Measurements from ENCODE around the gene MCF2L2.

The MCF2L2 gene

DNA sequence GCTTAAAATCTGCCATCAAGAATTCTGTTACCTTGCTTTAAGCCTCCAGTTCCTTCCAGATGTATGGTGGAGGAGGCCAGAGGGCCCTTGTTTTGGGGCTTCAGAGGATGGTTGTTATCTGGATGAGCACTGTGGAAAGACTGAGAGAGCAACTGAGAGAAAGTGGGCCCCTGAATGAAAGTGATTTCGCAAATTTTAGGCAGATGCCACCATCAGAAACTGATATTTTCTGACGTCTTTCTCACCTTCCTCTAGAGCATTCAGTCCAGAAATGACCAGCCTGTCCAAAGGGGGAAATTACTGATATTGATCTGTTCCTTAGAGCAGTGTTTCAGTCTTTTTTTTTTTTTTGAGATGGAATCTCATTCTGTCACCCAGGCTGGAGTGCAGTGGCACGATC is 162.0 kb downstream of the MCF2L2 start:
- Histone ChIP-seq H3K4me1 (ENCODE audit: insufficient read depth, insufficient read length) (peaks cover 4% of the 10 kb centered on the region), H3K4me3 (ENCODE audit: insufficient read length, low read depth) (no peak overlapping the region), H3K27me3 (ENCODE audit: insufficient read depth, insufficient read length) (no peaks in the 10 kb centered on the region), H3K36me3 (ENCODE audit: insufficient read depth, insufficient read length, low read length) (peaks cover 14% of the 10 kb centered on the region), H3K9me3 (ENCODE audit: insufficient read depth, low read length) (no peaks in the 10 kb centered on the region), H3K9ac (ENCODE audit: insufficient read length, low read depth) (no peak overlapping the region)
- no peak for DNase-seq (ENCODE audit: low read depth, low spot score)
- TF ChIP-seq ZNF274 (IDR thresholded peaks at IDR 0.05; ENCODE audit: low read depth, low read length) (no peak), SUZ12 (IDR thresholded peaks at IDR 0.05; ENCODE audit: extremely low read depth, insufficient read depth, insufficient read length) (no peak)

DNA sequence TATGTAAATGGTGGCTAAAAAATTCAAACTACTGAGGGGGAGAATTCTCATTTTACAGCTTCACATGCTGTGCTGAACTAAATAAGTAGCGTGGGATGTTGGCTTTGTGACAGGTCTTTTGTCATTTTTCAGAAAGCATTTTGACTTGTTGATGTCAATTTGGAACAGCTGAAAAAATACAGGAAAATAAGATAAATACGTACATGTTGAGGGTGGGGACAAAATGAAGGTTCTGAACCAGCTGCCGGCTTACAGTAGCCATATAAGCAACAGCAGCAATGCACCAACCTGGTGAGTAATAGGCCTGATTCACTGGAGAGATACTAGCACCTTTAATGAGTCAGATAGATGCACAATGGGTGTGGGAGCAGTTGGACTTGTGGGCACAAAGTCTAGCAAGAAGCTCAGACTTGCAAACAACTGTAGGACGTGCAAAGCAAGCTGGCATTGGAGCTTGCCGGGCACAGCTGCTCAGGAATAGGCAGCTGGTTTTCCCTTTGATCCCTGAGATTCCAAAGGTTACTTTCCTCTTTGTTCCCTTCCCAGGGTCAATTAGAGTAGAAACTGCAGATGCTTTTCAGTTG is 162.5 kb downstream of the MCF2L2 start:
- DNase-seq (ENCODE audit: low read depth, low spot score): no peak
- Histone ChIP-seq H3K4me3 (ENCODE audit: insufficient read length, low read depth) (no peak overlapping the region), H3K9ac (ENCODE audit: insufficient read length, low read depth) (no peak overlapping the region)

DNA sequence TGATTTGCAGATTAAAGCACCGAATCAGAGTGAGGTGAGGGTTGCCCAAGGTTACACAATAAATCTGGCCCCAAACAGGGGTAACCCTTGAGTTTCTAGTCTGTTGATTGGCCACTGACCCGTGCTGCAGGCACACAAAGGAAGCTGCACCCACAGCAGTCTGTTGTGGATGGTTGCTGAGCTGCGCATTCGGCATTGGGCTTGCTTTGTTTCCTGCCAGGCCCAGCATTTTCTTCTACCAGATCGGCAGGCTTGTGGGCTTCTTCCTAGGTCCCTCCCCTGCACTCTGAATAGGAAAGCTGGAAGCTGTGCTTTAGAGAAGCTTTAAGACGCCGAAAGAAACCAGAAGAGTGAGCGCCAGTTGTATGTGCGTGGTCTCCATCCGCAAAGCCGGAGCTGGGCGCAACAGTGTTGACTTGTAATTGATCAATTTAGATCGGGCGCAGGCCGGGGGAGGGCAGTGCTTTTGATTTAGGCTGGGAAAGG is 163.2 kb downstream of the MCF2L2 start:
- Histone ChIP-seq H3K9me3 (ENCODE audit: insufficient read depth, low read length) (no peaks in the 10 kb centered on the region), H3K9ac (ENCODE audit: insufficient read length, low read depth) (no peak overlapping the region), H3K36me3 (ENCODE audit: insufficient read depth, insufficient read length, low read length) (peaks cover 5% of the 10 kb centered on the region), H3K27me3 (ENCODE audit: insufficient read depth, insufficient read length) (no peaks in the 10 kb centered on the region), H3K4me3 (ENCODE audit: insufficient read length, low read depth) (no peak overlapping the region), H3K4me1 (ENCODE audit: insufficient read depth, insufficient read length) (peaks cover 4% of the 10 kb centered on the region)
- TF ChIP-seq ZNF274 (IDR thresholded peaks at IDR 0.05; ENCODE audit: low read depth, low read length) (no peak), SUZ12 (IDR thresholded peaks at IDR 0.05; ENCODE audit: extremely low read depth, insufficient read depth, insufficient read length) (no peak), YY1 (IDR thresholded peaks at IDR 0.05; ENCODE audit: insufficient read depth, insufficient read length) (no peak)
- no peak for DNase-seq (ENCODE audit: low read depth, low spot score)

More for the DNA sequence above, 162.5 kb downstream of the MCF2L2 start:
- TF ChIP-seq ZNF274 (IDR thresholded peaks at IDR 0.05; ENCODE audit: low read depth, low read length) (no peak), YY1 (IDR thresholded peaks at IDR 0.05; ENCODE audit: insufficient read depth, insufficient read length) (no peak), SUZ12 (IDR thresholded peaks at IDR 0.05; ENCODE audit: extremely low read depth, insufficient read depth, insufficient read length) (no peak)
- Histone ChIP-seq H3K27me3 (ENCODE audit: insufficient read depth, insufficient read length) (no peaks in the 10 kb centered on the region), H3K36me3 (ENCODE audit: insufficient read depth, insufficient read length, low read length) (peaks cover 13% of the 10 kb centered on the region), H3K9me3 (ENCODE audit: insufficient read depth, low read length) (no peaks in the 10 kb centered on the region), H3K4me1 (ENCODE audit: insufficient read depth, insufficient read length) (peaks cover 4% of the 10 kb centered on the region)

DNA sequence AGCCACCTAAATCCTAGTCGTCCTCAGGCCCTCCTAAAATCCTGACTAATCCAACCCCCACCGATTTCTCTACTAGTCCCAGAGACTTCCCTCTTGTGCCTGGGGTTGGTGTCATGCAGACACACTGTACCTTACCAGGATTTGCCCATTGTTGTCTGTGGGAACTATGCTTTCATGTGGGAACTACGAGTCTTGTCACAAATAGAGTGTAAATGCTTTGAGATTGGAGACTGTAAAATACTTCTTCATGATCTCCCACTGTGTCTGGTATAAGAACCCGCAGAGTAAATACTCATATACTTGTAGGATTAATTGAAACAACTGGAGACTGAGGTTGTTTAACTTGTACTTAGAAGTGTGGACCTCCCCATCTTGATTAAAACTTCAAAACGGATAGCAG is 164.2 kb downstream of the MCF2L2 start:
- TF ChIP-seq YY1 (IDR thresholded peaks at IDR 0.05; ENCODE audit: insufficient read depth, insufficient read length) (no peak), SUZ12 (IDR thresholded peaks at IDR 0.05; ENCODE audit: extremely low read depth, insufficient read depth, insufficient read length) (no peak)

DNA sequence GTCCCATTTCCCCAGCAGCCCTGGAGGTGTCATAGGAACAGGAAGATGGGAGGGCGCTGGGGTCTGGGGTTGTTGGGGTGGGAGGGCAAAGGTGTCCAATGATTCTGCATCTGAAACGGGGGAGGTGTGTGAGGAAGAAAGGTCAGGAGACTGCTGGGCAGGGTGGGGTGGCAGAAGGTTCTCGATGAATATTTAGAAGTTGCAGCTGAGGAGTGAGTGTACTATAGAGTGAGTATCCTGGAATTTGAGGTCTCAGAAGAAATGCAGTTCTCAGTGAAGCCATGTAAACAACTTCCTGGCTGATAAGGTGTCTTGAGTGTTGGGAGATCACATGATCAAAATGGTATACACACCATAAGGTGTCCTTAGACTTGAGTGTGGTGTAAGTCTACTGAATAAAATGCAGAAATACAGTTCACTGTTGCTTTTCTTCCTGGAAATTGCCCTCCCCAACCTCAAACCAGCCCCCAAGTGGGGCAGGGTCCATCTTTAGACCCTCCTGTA is 165.5 kb downstream of the MCF2L2 start:
- no peak overlapping the region for H3K9ac ChIP-seq (ENCODE audit: insufficient read length, low read depth)
- H3K4me1 ChIP-seq (ENCODE audit: insufficient read depth, insufficient read length): peaks cover 4% of the 10 kb centered on the region
- H3K4me3 ChIP-seq (ENCODE audit: insufficient read length, low read depth): no peak overlapping the region
- no peaks in the 10 kb centered on the region for H3K36me3 ChIP-seq (ENCODE audit: insufficient read depth, insufficient read length, low read length)
- TF ChIP-seq YY1 (IDR thresholded peaks at IDR 0.05; ENCODE audit: insufficient read depth, insufficient read length) (no peak), ZNF274 (IDR thresholded peaks at IDR 0.05; ENCODE audit: low read depth, low read length) (no peak), SUZ12 (IDR thresholded peaks at IDR 0.05; ENCODE audit: extremely low read depth, insufficient read depth, insufficient read length) (no peak)
- no peak for DNase-seq (ENCODE audit: low read depth, low spot score)
- no peaks in the 10 kb centered on the region for H3K9me3 ChIP-seq (ENCODE audit: insufficient read depth, low read length)
- no peaks in the 10 kb centered on the region for H3K27me3 ChIP-seq (ENCODE audit: insufficient read depth, insufficient read length)

More for the DNA sequence above, 164.2 kb downstream of the MCF2L2 start:
- Histone ChIP-seq H3K36me3 (ENCODE audit: insufficient read depth, insufficient read length, low read length) (peaks cover under 1% of the 10 kb centered on the region), H3K9me3 (ENCODE audit: insufficient read depth, low read length) (no peaks in the 10 kb centered on the region), H3K4me1 (ENCODE audit: insufficient read depth, insufficient read length) (peaks cover 4% of the 10 kb centered on the region), H3K27me3 (ENCODE audit: insufficient read depth, insufficient read length) (no peaks in the 10 kb centered on the region), H3K4me3 (ENCODE audit: insufficient read length, low read depth) (no peak overlapping the region), H3K9ac (ENCODE audit: insufficient read length, low read depth) (no peak overlapping the region)
- DNase-seq (ENCODE audit: low read depth, low spot score): no peak

DNA sequence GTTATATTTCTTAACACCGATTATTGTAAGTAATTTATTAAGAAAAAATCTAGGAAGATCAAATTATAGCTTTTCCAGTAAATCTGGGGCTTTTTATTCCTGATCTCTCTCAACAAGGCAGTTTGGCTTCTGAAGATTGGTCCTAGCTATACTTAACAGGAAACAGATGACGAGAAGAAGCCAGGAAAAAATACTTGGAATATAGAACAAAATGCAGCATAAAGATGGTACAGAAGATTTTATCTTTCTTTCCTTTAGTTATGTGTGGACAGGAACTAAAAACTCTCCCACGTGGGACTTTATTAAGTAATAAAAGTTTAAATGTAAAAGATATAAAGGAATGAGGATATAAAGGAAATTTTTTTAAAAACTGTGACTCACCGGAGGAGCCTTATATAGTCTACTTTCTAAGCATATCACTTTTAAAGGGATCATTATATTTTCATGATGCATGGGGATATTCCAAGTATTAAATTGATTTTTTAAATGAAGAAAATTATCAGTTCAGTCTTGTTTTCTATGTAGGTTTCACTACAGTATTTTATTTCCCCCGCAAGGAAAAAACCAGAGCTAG is 167.2 kb downstream of the MCF2L2 start:
- Histone ChIP-seq H3K9me3 (ENCODE audit: insufficient read depth, low read length) (no peaks in the 10 kb centered on the region), H3K4me1 (ENCODE audit: insufficient read depth, insufficient read length) (no peaks in the 10 kb centered on the region), H3K9ac (ENCODE audit: insufficient read length, low read depth) (no peak overlapping the region), H3K27me3 (ENCODE audit: insufficient read depth, insufficient read length) (peaks cover 6% of the 10 kb centered on the region), H3K36me3 (ENCODE audit: insufficient read depth, insufficient read length, low read length) (no peaks in the 10 kb centered on the region), H3K4me3 (ENCODE audit: insufficient read length, low read depth) (no peak overlapping the region)
- TF ChIP-seq SUZ12 (IDR thresholded peaks at IDR 0.05; ENCODE audit: extremely low read depth, insufficient read depth, insufficient read length): no peak
- TF ChIP-seq YY1 (IDR thresholded peaks at IDR 0.05; ENCODE audit: insufficient read depth, insufficient read length): no peak
- TF ChIP-seq ZNF274 (IDR thresholded peaks at IDR 0.05; ENCODE audit: low read depth, low read length): no peak
- DNase-seq (ENCODE audit: low read depth, low spot score): no peak

DNA sequence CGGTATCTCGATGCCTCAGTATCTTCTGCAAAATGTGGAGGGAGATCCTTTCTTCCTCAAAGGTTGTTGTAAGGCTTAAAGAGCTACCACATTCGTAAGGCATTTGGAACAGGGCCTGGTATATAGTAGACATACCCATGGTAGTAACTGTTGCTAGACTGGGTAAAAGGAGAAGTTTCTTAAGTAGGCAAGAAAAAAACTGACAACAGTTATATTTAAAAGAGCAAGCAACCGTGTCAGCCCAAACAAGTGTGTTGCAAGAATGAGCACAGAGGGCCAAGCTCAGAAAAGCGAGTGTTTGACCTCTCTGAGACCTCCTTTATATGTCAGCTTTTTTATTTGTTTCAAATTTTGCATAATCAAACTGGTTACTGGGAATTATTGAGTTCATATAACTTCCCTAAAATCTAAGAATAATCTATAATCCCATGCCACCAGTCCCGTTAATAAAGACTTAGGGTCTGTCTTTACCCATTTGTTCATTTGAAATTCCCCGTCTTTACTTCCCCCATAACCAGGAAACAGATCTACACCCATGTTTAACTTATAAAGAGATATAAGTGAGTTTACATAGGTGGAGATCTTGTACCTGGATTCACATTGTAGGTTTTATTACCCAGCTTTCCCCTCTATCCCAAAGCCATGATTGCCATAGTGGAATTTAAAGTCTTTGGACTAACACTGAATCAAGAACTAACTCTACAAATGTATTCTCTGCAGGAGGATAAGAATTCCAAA is 168.1 kb downstream of the MCF2L2 start:
- Histone ChIP-seq H3K4me3 (ENCODE audit: insufficient read length, low read depth) (no peak overlapping the region), H3K27me3 (ENCODE audit: insufficient read depth, insufficient read length) (peaks cover 15% of the 10 kb centered on the region), H3K4me1 (ENCODE audit: insufficient read depth, insufficient read length) (no peaks in the 10 kb centered on the region), H3K36me3 (ENCODE audit: insufficient read depth, insufficient read length, low read length) (no peaks in the 10 kb centered on the region), H3K9me3 (ENCODE audit: insufficient read depth, low read length) (no peaks in the 10 kb centered on the region), H3K9ac (ENCODE audit: insufficient read length, low read depth) (no peak overlapping the region)
- TF ChIP-seq YY1 (IDR thresholded peaks at IDR 0.05; ENCODE audit: insufficient read depth, insufficient read length) (no peak), SUZ12 (IDR thresholded peaks at IDR 0.05; ENCODE audit: extremely low read depth, insufficient read depth, insufficient read length) (no peak), ZNF274 (IDR thresholded peaks at IDR 0.05; ENCODE audit: low read depth, low read length) (no peak)
- DNase-seq (ENCODE audit: low read depth, low spot score): no peak

Measured in NT2/D1 (cell line).